DMS53 treated with DMSO at 0.1 percent for 48 hours (cell line): ENCODE data around the gene CFAP221.

ENCODE experiments used
- DNase-seq: peaks from one replicate; lab custom pipeline; 2025; ENCODE audit not compliant: unreplicated experiment; lab: John Stamatoyannopoulos, UW

Gene CFAP221

GRCh38 chr2:119536211-119536610 lies 8.0 kb upstream of the CFAP221 start:
- no peak for DNase-seq

- no peak for DNase-seq
These were observed 7.5 kb upstream of the CFAP221 start for GRCh38 chr2:119536707-119537106.

- DNase-seq: no peak
These were observed 6.5 kb upstream of the CFAP221 start for GRCh38 chr2:119537792-119538191.

- DNase-seq: no peak
These were observed 2.8 kb upstream of the CFAP221 start for GRCh38 chr2:119541476-119541875.

- no peak for DNase-seq
These were observed 758 bp downstream of the CFAP221 start for GRCh38 chr2:119544939-119545475.

GRCh38 chr2:119545754-119546446 lies 1.7 kb downstream of the CFAP221 start:
- DNase-seq: no peak

GRCh38 chr2:119546447-119546767 lies 2.2 kb downstream of the CFAP221 start:
- DNase-seq: no peak

- no peak for DNase-seq
These were observed 4.4 kb downstream of the CFAP221 start for GRCh38 chr2:119548516-119549120.

GRCh38 chr2:119549241-119549640 lies 5.0 kb downstream of the CFAP221 start:
- DNase-seq: no peak

- DNase-seq: no peak
These were observed 6.1 kb downstream of the CFAP221 start for GRCh38 chr2:119550346-119550745.

GRCh38 chr2:119550856-119551255 lies 6.6 kb downstream of the CFAP221 start:
- DNase-seq: no peak

- DNase-seq: no peak
These were observed 8.7 kb downstream of the CFAP221 start for GRCh38 chr2:119552902-119553301.

- DNase-seq: no peak
These were observed 9.6 kb downstream of the CFAP221 start for GRCh38 chr2:119553687-119554344.

- DNase-seq: no peak
These were observed 21.2 kb downstream of the CFAP221 start for GRCh38 chr2:119565481-119565880.

- no peak for DNase-seq
These were observed 23.0 kb downstream of the CFAP221 start for GRCh38 chr2:119567292-119567691.

- no peak for DNase-seq
These were observed 30.0 kb downstream of the CFAP221 start for GRCh38 chr2:119574108-119574815.

GRCh38 chr2:119574864-119575263 lies 30.6 kb downstream of the CFAP221 start:
- DNase-seq: no peak

GRCh38 chr2:119575439-119575838 lies 31.2 kb downstream of the CFAP221 start:
- no peak for DNase-seq

- DNase-seq: no peak
These were observed 35.4 kb downstream of the CFAP221 start for GRCh38 chr2:119579424-119580295.

GRCh38 chr2:119580550-119581072 lies 36.4 kb downstream of the CFAP221 start:
- no peak for DNase-seq
